SU-DHL-6 (cell line): ENCODE data around the gene HELLS.

Experiments used
- CTCF ChIP-seq: fragments of 200-600 bp; sonication (generic); IDR thresholded peaks from one replicate; pipeline ENCODE4 v1.5.1; 2017; ENCODE audit warnings: antibody characterized with exemption, mild to moderate bottlenecking, low read length, moderate library complexity; ENCODE audit not compliant: insufficient read depth, poor library complexity, severe bottlenecking
- EZH2phosphoT487 ChIP-seq: fragments of 200-600 bp; sonication (generic), shearing (Covaris generic); conservative IDR thresholded peaks from 2 replicates; pipeline ENCODE4 v1.6.1; 2018; ENCODE audit warnings: mild to moderate bottlenecking, antibody characterized with exemption, low read length, moderate library complexity, mixed read lengths

- TF ChIP-seq CTCF, result no peak
- TF ChIP-seq EZH2phosphoT487, result no peak
Observed at GRCh38 chr10:94631077-94631875, 85.7 kb downstream of the HELLS start.
